Adrenal gland (tissue), 12 donors: Measurements from ENCODE around the gene HMG20B. TPM values are rescaled to one million over a fixed set of nuclear protein-coding genes. Genes with fewer than 3 reads are reported as not detected.

Experiments
- DNase-seq, 7 donors: peaks; one replicate each; pipeline ENCODE4 v3.0.0-alpha.2; 2019 to 2020
- H3K27ac ChIP-seq, 5 donors: fragments of 200-600 bp; sonication (generic) in 4 of 5; 1 replicate in 3 of 5; 2 replicates in 2 of 5; pipeline versions ENCODE4 v1.5.1 to v1.8.0; 2016 to 2020; ENCODE audit warnings: mild to moderate bottlenecking in 1 of 5
- H3K27me3 ChIP-seq: fragments of 200-600 bp; 2 replicates; pipeline ENCODE4 v1.8.0; 2021
- H3K36me3 ChIP-seq, 2 donors: fragments of 200-600 bp; replicated peaks in 1 of 2; 1 replicate in 1 of 2; 2 replicates in 1 of 2; pipeline versions ENCODE4 v1.5.1 to v1.8.0; 2018 to 2022
- H3K4me1 ChIP-seq, 2 donors: fragments of 200-600 bp; replicated peaks in 1 of 2; 1 replicate in 1 of 2; 2 replicates in 1 of 2; pipeline versions ENCODE4 v1.5.1 to v1.8.0; 2018 to 2021
- H3K4me3 ChIP-seq, 4 donors: fragments of 200-600 bp; sonication (generic) in 3 of 4; one replicate each; pipeline ENCODE4 v1.5.1; 2016 to 2018
- H3K9me3 ChIP-seq, 3 donors: fragments of 200-600 bp; sonication (generic) in 1 of 3; replicated peaks in 1 of 3; 1 replicate in 2 of 3; 2 replicates in 1 of 3; pipeline versions ENCODE4 v1.5.1 to v1.8.0; 2016 to 2021
- POLR2A ChIP-seq, 2 donors: fragments of 450-650 bp; IDR thresholded peaks; one replicate each; pipeline ENCODE4 v1.6.1; 2017; ENCODE audit warnings: antibody characterized with exemption in 2 of 2, mild to moderate bottlenecking in 2 of 2, moderate library complexity in 1 of 2
- WGBS, 4 donors: extraction: QIAGEN DNeasy Blood & Tissue Kit in 2 of 4; methylation state at CpG; one replicate each; pipeline versions ENCODE4 v1.1.5 to v1.1.7; 2013 to 2017; 5-methylcytosine and 5-hydroxymethylcytosine counted together
- intact Hi-C, 2 donors: fragments of 100-400 bp; cut with DNase I; formaldehyde crosslinking; loops; one replicate each; pipeline versions ENCODE4 v1.14.1 to v1.15.0; 2022 to 2023
- polyA plus RNA-seq, 3 donors: library from polyadenylated mRNA; stranded (reverse); fragments of 200-250 nt in 2 of 3; fragments of 350-450 nt in 1 of 3; fragmentation: Illumina TruSeq in 1 of 3; extraction: RNeasy Lipid Tissue Mini Kit (QIAGEN cat#74804) in 1 of 3; gene quantifications; one replicate each; pipeline ENCODE4 v1.2.3, GENCODE V29; 2013 to 2014
- total RNA-seq, 9 donors: library from RNA; depleted of rRNA in 4 of 9; stranded (reverse); fragments of >200 nt in 4 of 9; fragments of 120-200 nt in 1 of 9; fragmentation: NEBNext Ultra II Directional in 1 of 9; extraction: Animal tissue kit (Norgen Biotek cat#: 25700) in 1 of 9; gene quantifications; one replicate each; pipeline versions ENCODE4 v1.1.0 to v1.2.4, GENCODE V29; 2013 to 2023
- TF ChIP-seq, protein P1 (sequence below), 6 experiments: fragments of 450-650 bp in 4 of 6; fragments of 200-600 bp in 2 of 6; sonication (generic) in 1 of 6; IDR thresholded peaks; 1 replicate in 5 of 6; 2 replicates in 1 of 6; pipeline versions ENCODE4 v1.5.1 to v1.8.0; 2016 to 2021; ENCODE audit warnings: antibody characterized with exemption in 6 of 6, mild to moderate bottlenecking in 2 of 6, moderate library complexity in 1 of 6
- donor health status: healthy with polysubstance abuse.
- donor health status: Bipolar disorder and iron deficiency.
- donor health status: DM: yes; HTN: yes; CAD: no.
- donor health status: DM: no; HTN: no; CAD: no.
- donor health status: DM: no; HTN: no; CAD: no.
- donor health status: DM: yes; HTN: yes; CAD: no.

Gene HMG20B
- total and polyA plus RNA-seq, 12 donors = 18.1 to 178 (median 102) TPM

- Histone ChIP-seq H3K27me3 (no peaks in the 10 kb centered on the region), H3K9me3 (no peaks in the 10 kb centered on the region), H3K27ac (peak overlapping the region in 1 of 5 donors; percentile 10), H3K4me3 (no peak overlapping the region), H3K4me1 (peaks cover 15 to 22% of the 10 kb centered on the region in 2 donors), H3K36me3 (peaks cover 0 to 18% of the 10 kb centered on the region in 2 donors)
- intact Hi-C loops = loop anchor here in 1 of 2 donors (5.0 kb wide), 1 partner anchor 66 kb away; no protein-coding TSS in a partner anchor
- DNase-seq = peak in 3 of 7 donors; percentile 14 to 35 (median 30)
- TF ChIP-seq, protein P1, sequence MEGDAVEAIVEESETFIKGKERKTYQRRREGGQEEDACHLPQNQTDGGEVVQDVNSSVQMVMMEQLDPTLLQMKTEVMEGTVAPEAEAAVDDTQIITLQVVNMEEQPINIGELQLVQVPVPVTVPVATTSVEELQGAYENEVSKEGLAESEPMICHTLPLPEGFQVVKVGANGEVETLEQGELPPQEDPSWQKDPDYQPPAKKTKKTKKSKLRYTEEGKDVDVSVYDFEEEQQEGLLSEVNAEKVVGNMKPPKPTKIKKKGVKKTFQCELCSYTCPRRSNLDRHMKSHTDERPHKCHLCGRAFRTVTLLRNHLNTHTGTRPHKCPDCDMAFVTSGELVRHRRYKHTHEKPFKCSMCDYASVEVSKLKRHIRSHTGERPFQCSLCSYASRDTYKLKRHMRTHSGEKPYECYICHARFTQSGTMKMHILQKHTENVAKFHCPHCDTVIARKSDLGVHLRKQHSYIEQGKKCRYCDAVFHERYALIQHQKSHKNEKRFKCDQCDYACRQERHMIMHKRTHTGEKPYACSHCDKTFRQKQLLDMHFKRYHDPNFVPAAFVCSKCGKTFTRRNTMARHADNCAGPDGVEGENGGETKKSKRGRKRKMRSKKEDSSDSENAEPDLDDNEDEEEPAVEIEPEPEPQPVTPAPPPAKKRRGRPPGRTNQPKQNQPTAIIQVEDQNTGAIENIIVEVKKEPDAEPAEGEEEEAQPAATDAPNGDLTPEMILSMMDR (IDR thresholded peaks at IDR 0.05) = no peak
- no peak for TF ChIP-seq POLR2A (IDR thresholded peaks at IDR 0.05)
- 84 to 89% (median 87%) methylated on average over 12 to 79 of the region's 79 CpGs for WGBS, 4 donors
Observed at GRCh38 chr19:3612901-3613741, 40.4 kb downstream of the HMG20B start.

DNA sequence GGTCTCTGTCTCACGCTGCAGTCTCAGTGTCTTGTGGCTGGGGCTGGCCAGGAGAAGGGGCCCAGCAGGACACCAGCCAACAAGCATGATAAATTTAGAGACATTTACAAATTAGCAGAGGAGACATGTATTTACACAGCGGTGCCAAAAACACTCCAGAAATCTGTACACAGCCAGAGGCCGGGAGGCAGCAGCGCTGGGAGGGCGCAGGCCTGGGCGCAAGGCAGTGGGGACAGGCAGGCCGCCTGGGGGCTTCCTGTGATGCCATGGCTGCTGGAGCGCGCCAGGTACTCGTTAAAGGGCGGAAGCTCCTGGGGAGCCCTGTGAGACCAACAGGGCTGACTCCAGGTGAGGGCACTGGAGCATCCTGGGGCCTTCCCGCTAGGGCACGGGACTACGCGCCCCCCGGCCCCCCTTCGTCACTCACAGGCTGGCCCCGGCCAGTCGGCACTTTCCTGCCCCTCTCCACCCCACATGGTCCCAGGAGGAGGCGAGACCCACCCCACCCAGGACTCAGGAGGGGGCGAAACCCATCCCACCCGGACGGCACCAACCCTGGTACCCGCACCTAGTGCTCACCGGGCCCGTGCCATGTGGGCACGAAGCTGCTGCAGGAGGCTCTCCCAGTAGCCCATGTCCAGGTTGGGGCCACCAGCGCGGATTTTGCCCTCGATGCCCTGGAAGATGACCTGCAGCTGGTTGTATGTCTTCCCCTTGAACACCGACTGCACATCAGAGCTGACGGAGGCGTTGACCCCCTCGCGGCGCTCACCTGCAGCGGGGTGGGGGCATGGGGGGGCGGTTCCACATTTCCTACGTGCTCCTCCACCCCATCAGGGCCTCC is 41.3 kb downstream of the HMG20B start:
- Histone ChIP-seq H3K36me3 (peaks cover 0 to 18% of the 10 kb centered on the region in 2 donors), H3K27me3 (no peaks in the 10 kb centered on the region), H3K27ac (no peak overlapping the region), H3K4me1 (peaks cover 7 to 17% of the 10 kb centered on the region in 2 donors), H3K4me3 (no peak overlapping the region), H3K9me3 (no peaks in the 10 kb centered on the region)
- WGBS, 4 donors = 81 to 91% (median 87%) methylated on average over 26 to 39 of the region's 39 CpGs
- no peak for TF ChIP-seq POLR2A (IDR thresholded peaks at IDR 0.05)
- TF ChIP-seq, protein P1 (IDR thresholded peaks at IDR 0.05) = no peak
- intact Hi-C loops = loop anchor here in 1 of 2 donors (5.0 kb wide), 1 partner anchor 67 kb away; no protein-coding TSS in a partner anchor
- DNase-seq = peak in 1 of 7 donors; percentile 15

DNA sequence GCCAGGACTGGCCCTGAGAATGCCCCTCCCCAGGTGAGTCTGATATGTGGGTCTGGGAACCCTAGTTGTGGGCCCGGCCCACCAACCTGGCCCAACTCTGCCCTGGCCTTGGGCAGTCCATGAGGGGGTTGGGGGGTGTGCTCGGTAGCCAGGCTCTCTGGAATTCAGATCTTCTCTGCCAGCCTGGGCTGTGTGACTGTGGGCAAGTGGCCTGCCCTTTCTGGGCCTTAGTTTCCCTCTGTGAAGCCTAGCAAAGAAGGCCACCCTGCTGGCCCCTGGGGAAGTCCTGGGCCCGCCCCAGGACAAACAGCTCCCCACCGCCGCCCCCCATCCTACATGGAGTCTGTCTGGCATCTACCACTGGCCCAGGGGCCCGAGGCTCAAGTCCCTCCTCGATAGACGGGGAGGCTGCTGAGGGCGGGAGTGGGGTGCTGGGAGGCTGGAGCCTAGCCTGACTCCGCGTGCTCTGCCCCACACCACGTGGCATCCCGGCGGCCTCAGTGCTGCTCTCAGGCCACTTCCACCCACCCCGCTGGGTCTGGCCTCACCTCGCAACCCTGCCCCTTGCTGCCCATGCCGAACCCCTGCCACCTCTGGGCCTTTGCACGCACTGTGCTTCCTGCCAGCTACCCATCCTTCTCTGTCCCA is 42.2 kb downstream of the HMG20B start:
- no peak overlapping the region for H3K27ac ChIP-seq
- no peaks in the 10 kb centered on the region for H3K9me3 ChIP-seq
- intact Hi-C loops = loop anchor here (5.0 kb wide), 1 partner anchor 68 kb away; no protein-coding TSS in a partner anchor
- H3K36me3 ChIP-seq = peaks cover 0 to 18% of the 10 kb centered on the region in 2 donors
- 91 to 97% (median 93%) methylated on average over 3 to 17 of the region's 18 CpGs for WGBS, 4 donors
- H3K4me1 ChIP-seq = peaks cover 0 to 9% of the 10 kb centered on the region in 2 donors
- no peak overlapping the region for H3K4me3 ChIP-seq
- no peaks in the 10 kb centered on the region for H3K27me3 ChIP-seq
- no peak for DNase-seq
- TF ChIP-seq, protein P1 (IDR thresholded peaks at IDR 0.05) = no peak
- no peak for TF ChIP-seq POLR2A (IDR thresholded peaks at IDR 0.05)
